GM12878 (cell line): ENCODE data around the gene ADARB1. TPM values are rescaled to one million over a fixed set of nuclear protein-coding genes. Genes with fewer than 3 reads are reported as not detected.

ENCODE experiments used
- BCL11A ChIP-seq: IDR thresholded peaks from 2 replicates; pipeline ENCODE4 v1.6.1; 2011; ENCODE audit warnings: low read depth, low read length
- CEBPB ChIP-seq, 2 experiments: fragments of 150-350 bp in 1 of 2; IDR thresholded peaks; 2 replicates each; pipeline ENCODE4 v1.6.1; 2012 to 2014; ENCODE audit warnings: low read depth in 2 of 2, low read length in 2 of 2, borderline replicate concordance in 1 of 2, inconsistent platforms in 1 of 2
- CREM ChIP-seq: IDR thresholded peaks from 2 replicates; pipeline ENCODE4 v1.6.1; 2014; ENCODE audit warnings: antibody characterized with exemption, low read depth
- CUX1 ChIP-seq: IDR thresholded peaks from 2 replicates; pipeline ENCODE4 v1.6.1; 2012; ENCODE audit warnings: improper control_type of control experiment, low read depth, low read length; ENCODE audit not compliant: insufficient replicate concordance
- EGR1 ChIP-seq, 2 experiments: IDR thresholded peaks; 1 replicate in 1 of 2; 2 replicates in 1 of 2; pipeline ENCODE4 v1.6.1; 2011 to 2012; ENCODE audit warnings: low read depth in 2 of 2, low read length in 2 of 2, borderline replicate concordance in 1 of 2, mild to moderate bottlenecking in 1 of 2, moderate library complexity in 1 of 2
- EZH2 ChIP-seq: IDR thresholded peaks from 2 replicates; pipeline ENCODE4 v1.6.1; 2012; ENCODE audit warnings: low read depth, mild to moderate bottlenecking, control low read depth, inconsistent platforms, low read length, borderline replicate concordance; ENCODE audit not compliant: control insufficient read depth
- MEF2B ChIP-seq: fragments of 450-650 bp; IDR thresholded peaks from 2 replicates; pipeline ENCODE4 v1.6.1; 2018; ENCODE audit warnings: mild to moderate bottlenecking, moderate library complexity; ENCODE audit not compliant: partially characterized antibody, poor library complexity, severe bottlenecking
- NR2F1 ChIP-seq: fragments of 450-650 bp; conservative IDR thresholded peaks from 2 replicates; pipeline ENCODE4 v1.6.1; 2017; ENCODE audit warnings: mild to moderate bottlenecking
- NRF1 ChIP-seq: conservative IDR thresholded peaks from 2 replicates; pipeline ENCODE4 v1.6.1; 2011; ENCODE audit warnings: mild to moderate bottlenecking, low read depth, low read length, improper control_type of control experiment
- POU2F2 ChIP-seq: IDR thresholded peaks from 3 replicates; pipeline ENCODE4 v1.6.1; 2011; ENCODE audit warnings: low read depth, mild to moderate bottlenecking, low read length, borderline replicate concordance
- SMARCA5 ChIP-seq: fragments of 450-650 bp; IDR thresholded peaks from 2 replicates; pipeline ENCODE4 v1.6.1; 2017; ENCODE audit warnings: mild to moderate bottlenecking
- STAT1 ChIP-seq: fragments of 450-650 bp; conservative IDR thresholded peaks from 2 replicates; pipeline ENCODE4 v1.6.1; 2014; ENCODE audit warnings: antibody characterized with exemption, mild to moderate bottlenecking
- TBL1XR1 ChIP-seq: IDR thresholded peaks from 2 replicates; pipeline ENCODE4 v1.6.1; 2012; ENCODE audit warnings: low read depth, low read length, improper control_type of control experiment
- TCF7 ChIP-seq: IDR thresholded peaks from 2 replicates; pipeline ENCODE4 v1.6.1; 2014; ENCODE audit warnings: antibody characterized with exemption, borderline replicate concordance
- ZNF384 ChIP-seq: IDR thresholded peaks from 2 replicates; pipeline ENCODE4 v1.6.1; 2012; ENCODE audit warnings: low read depth, mild to moderate bottlenecking, low read length, improper control_type of control experiment, borderline replicate concordance
- ZNF592 ChIP-seq: fragments of 450-650 bp; IDR thresholded peaks from 2 replicates; pipeline ENCODE4 v1.6.1; 2017; ENCODE audit warnings: mild to moderate bottlenecking, moderate library complexity
- ZNF622 ChIP-seq: fragments of 450-650 bp; IDR thresholded peaks from 2 replicates; pipeline ENCODE4 v1.6.1; 2017; ENCODE audit warnings: mild to moderate bottlenecking, inconsistent platforms
- polyA plus RNA-seq, 11 experiments: library from polyadenylated mRNA; depleted of rRNA in 4 of 11; unstranded in 6 of 11; stranded (reverse) in 5 of 11; fragments of >200 nt; fragmentation: Nextera tagmentation in 4 of 11; fragmentation: Illumina TruSeq in 1 of 11; extraction: Ambion mirVana in 4 of 11; extraction: Trizol in 1 of 11; gene quantifications; 1 replicate in 1 of 11; 2 replicates in 10 of 11; pipeline versions ENCODE4 v1.2.1 to v1.2.3, GENCODE V29; 2011 to 2016; ENCODE audit warnings: inconsistent platforms in 2 of 11, missing spikeins in 2 of 11, low read depth in 1 of 11
- total RNA-seq, 4 experiments: library from RNA; depleted of rRNA in 3 of 4; stranded (reverse); fragments of >200 nt in 3 of 4; fragmentation: Illumina TruSeq in 1 of 4; extraction: Trizol in 1 of 4; gene quantifications; 2 replicates each; pipeline versions ENCODE4 v1.2.1 to v1.2.3, GENCODE V29; 2013 to 2021
- TF ChIP-seq, protein P1 (sequence below): fragments of 450-650 bp; IDR thresholded peaks from 2 replicates; pipeline ENCODE4 v1.6.1; 2016; ENCODE audit warnings: mild to moderate bottlenecking

ADARB1 gene
- total and polyA plus RNA-seq, 10 of the 15 experiments (the other 5 are each of a cell fraction or from before 2014, with no cell fraction given), result 5.7 to 61.7 (median 25.3) TPM

DNA sequence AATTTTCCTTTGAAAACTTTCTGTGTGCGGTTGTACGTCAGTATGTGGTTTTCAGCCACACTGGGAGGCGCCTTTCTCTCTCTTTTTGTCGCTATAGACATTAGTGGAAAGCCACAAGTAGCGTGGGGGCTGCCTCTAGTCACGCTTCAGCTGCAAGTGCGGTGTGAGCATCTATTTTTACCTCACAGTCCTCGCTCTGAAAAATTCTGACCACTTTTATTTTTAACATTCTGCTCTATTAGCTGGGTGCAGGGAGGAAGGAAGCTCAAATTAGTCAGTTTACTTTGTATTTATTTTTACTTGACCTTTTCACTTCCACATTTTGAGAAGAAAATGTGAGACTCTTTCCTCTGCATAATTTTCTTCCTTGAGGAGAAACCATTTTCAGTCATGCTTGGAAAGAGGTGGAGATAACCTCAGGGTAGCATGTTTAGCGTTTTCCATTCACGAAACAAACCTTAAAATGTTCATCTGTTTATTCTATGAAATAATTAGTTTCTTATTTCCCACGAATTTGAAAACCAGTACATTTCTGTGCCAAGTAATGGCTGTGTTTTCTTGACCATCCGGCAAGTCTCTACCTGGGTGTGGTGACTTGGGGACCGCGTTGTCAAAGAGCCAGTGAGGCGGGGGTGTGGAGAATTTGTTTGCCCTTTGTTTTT, 35.6 kb downstream of the ADARB1 start (continued):
- TF ChIP-seq SMARCA5, result no peak
- no peak for TF ChIP-seq CUX1
- TF ChIP-seq NRF1, result no peak
- peak; percentile 99 for TF ChIP-seq MEF2B
- no peak for TF ChIP-seq STAT1
- no peak for TF ChIP-seq ZNF622
- TF ChIP-seq, protein P1, sequence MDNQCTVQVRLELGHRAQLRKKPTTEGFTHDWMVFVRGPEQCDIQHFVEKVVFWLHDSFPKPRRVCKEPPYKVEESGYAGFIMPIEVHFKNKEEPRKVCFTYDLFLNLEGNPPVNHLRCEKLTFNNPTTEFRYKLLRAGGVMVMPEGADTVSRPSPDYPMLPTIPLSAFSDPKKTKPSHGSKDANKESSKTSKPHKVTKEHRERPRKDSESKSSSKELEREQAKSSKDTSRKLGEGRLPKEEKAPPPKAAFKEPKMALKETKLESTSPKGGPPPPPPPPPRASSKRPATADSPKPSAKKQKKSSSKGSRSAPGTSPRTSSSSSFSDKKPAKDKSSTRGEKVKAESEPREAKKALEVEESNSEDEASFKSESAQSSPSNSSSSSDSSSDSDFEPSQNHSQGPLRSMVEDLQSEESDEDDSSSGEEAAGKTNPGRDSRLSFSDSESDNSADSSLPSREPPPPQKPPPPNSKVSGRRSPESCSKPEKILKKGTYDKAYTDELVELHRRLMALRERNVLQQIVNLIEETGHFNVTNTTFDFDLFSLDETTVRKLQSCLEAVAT, result peak; percentile 81
- peak; percentile 70 for TF ChIP-seq TCF7
- peak; percentile 93 for TF ChIP-seq CREM
- TF ChIP-seq TBL1XR1, result peak; percentile 100
- TF ChIP-seq EZH2, result peak; percentile 43; the same call in 1 of the 2 replicates
- TF ChIP-seq ZNF592, result 0 out of 2 replicates have a peak, but pooled peaks have one; percentile 13
- no peak for TF ChIP-seq ZNF384
- TF ChIP-seq BCL11A, result peak; percentile 96
- peak; percentile 97 for TF ChIP-seq NR2F1
- TF ChIP-seq POU2F2, result peak; percentile 85; the same call in 2 of the 3 replicates
- TF ChIP-seq EGR1 (IDR thresholded peaks at IDR 0.05; ENCODE audit: borderline replicate concordance in 1 of 2, low read depth in 2 of 2, low read length in 2 of 2), result peak in 1 of 2 experiments; percentile 86; a peak in 2 of 3 replicates
- TF ChIP-seq CEBPB (IDR thresholded peaks at IDR 0.05; ENCODE audit: borderline replicate concordance in 1 of 2, low read depth in 2 of 2, low read length in 2 of 2), result peak in 1 of 2 experiments; percentile 99; a peak in 2 of 4 replicates
